GM23338 (cell line): ENCODE data around the gene SLA2. TPM values are rescaled to one million over a fixed set of nuclear protein-coding genes. Genes with fewer than 3 reads are reported as not detected.

Source experiments
- ATAC-seq: fragments of 200-7000 bp; cut with Tn5 transposase; 3 replicates; pipeline ENCODE4 v1.9.1; 2020
- DNase-seq: peaks from one replicate; pipeline ENCODE4 v3.0.0-alpha.2; 2015; ENCODE audit warnings: low spot score
- H2AFZ ChIP-seq: fragments of 200-600 bp; sonication (generic); 2 replicates; pipeline ENCODE4 v1.8.0; 2016; ENCODE audit warnings: antibody characterized with exemption, mild to moderate bottlenecking, moderate library complexity
- H3F3A ChIP-seq: fragments of 200-600 bp; sonication (generic); replicated peaks from 2 replicates; pipeline ENCODE4 v1.8.0; 2017; ENCODE audit warnings: antibody characterized with exemption, mixed run types, low read depth
- H3K27ac ChIP-seq: fragments of 200-600 bp; sonication (generic); 2 replicates; pipeline ENCODE4 v1.6.1; 2016; ENCODE audit warnings: low read depth
- H3K27me3 ChIP-seq: fragments of 200-600 bp; sonication (generic); 2 replicates; pipeline ENCODE4 v1.8.0; 2016; ENCODE audit warnings: mild to moderate bottlenecking, mixed run types, moderate library complexity; ENCODE audit not compliant: insufficient read depth
- H3K36me3 ChIP-seq: fragments of 200-600 bp; sonication (generic); 2 replicates; pipeline ENCODE4 v1.8.0; 2016; ENCODE audit warnings: mild to moderate bottlenecking; ENCODE audit not compliant: insufficient read depth
- H3K4me1 ChIP-seq: fragments of 200-600 bp; sonication (generic); 2 replicates; pipeline ENCODE4 v1.8.0; 2016; ENCODE audit warnings: mild to moderate bottlenecking, moderate library complexity; ENCODE audit not compliant: insufficient read depth
- H3K4me2 ChIP-seq: fragments of 200-600 bp; sonication (generic); 2 replicates; pipeline ENCODE4 v1.7.1; 2017; ENCODE audit warnings: mixed run types
- H3K4me3 ChIP-seq: fragments of 200-600 bp; sonication (generic); 2 replicates; pipeline ENCODE4 v1.6.1; 2016; ENCODE audit warnings: mixed run types
- H3K79me2 ChIP-seq: fragments of 200-600 bp; sonication (generic); replicated peaks from 2 replicates; pipeline ENCODE4 v1.8.0; 2017; ENCODE audit warnings: mild to moderate bottlenecking; ENCODE audit not compliant: insufficient read depth
- H3K9me2 ChIP-seq: fragments of 200-600 bp; sonication (generic); 2 replicates; pipeline ENCODE4 v1.8.0; 2017; ENCODE audit not compliant: insufficient read depth
- H4K20me1 ChIP-seq: fragments of 200-600 bp; sonication (generic); replicated peaks from 2 replicates; pipeline ENCODE4 v1.8.0; 2017; ENCODE audit warnings: mild to moderate bottlenecking; ENCODE audit not compliant: insufficient read depth
- H3K27ac Mint-ChIP-seq: 2 replicates; pipeline ENCODE4 v1.8.0; 2020; ENCODE audit warnings: inconsistent platforms, mild to moderate bottlenecking, moderate library complexity, mixed read lengths
- H3K27me3 Mint-ChIP-seq: 3 replicates; pipeline ENCODE4 v1.8.0; 2022; ENCODE audit warnings: low read depth, mild to moderate bottlenecking, moderate library complexity, mixed read lengths, inconsistent platforms; ENCODE audit not compliant: insufficient read depth, poor library complexity
- H3K36me3 Mint-ChIP-seq: 3 replicates; pipeline ENCODE4 v1.8.0; 2021; ENCODE audit warnings: low read depth, mild to moderate bottlenecking, inconsistent platforms, moderate library complexity, mixed read lengths
- H3K4me1 Mint-ChIP-seq: 3 replicates; pipeline ENCODE4 v1.8.0; 2020; ENCODE audit warnings: mild to moderate bottlenecking, inconsistent platforms, mixed read lengths
- H3K4me3 Mint-ChIP-seq: 3 replicates; pipeline ENCODE4 v1.8.0; 2021; ENCODE audit warnings: moderate library complexity, mild to moderate bottlenecking, inconsistent platforms, mixed read lengths
- H3K9me3 Mint-ChIP-seq: 3 replicates; pipeline ENCODE4 v1.8.0; 2020; ENCODE audit warnings: moderate library complexity, mild to moderate bottlenecking, inconsistent platforms, mixed read lengths
- CREB1 ChIP-seq: fragments of 250-450 bp; sonication (Bioruptor Pico); IDR thresholded peaks from 2 replicates; pipeline ENCODE4 v1.5.0; 2020; ENCODE audit warnings: low read depth, mild to moderate bottlenecking, moderate library complexity
- CTCF ChIP-seq, 2 experiments: fragments of 200-600 bp in 1 of 2; sonication (generic) in 1 of 2; conservative IDR thresholded peaks; 2 replicates each; pipeline versions ENCODE4 v1.5.1 to v1.6.1; 2016 to 2017; ENCODE audit warnings: antibody characterized with exemption in 2 of 2, low read depth in 2 of 2, mild to moderate bottlenecking in 2 of 2, moderate library complexity in 1 of 2
- ETS1 ChIP-seq: IDR thresholded peaks from 2 replicates; pipeline ENCODE4 v1.6.1; 2016; ENCODE audit warnings: antibody characterized with exemption
- EZH2 ChIP-seq: fragments of 200-600 bp; sonication (generic); IDR thresholded peaks from one replicate; pipeline ENCODE4 v1.8.0; 2017; ENCODE audit warnings: antibody characterized with exemption, mild to moderate bottlenecking, low read depth; ENCODE audit not compliant: unreplicated experiment
- EZH2phosphoT487 ChIP-seq: fragments of 200-600 bp; sonication (generic); IDR thresholded peaks from one replicate; pipeline ENCODE4 v1.8.1; 2018; ENCODE audit warnings: antibody characterized with exemption; ENCODE audit not compliant: unreplicated experiment
- JUNB ChIP-seq: IDR thresholded peaks from one replicate; pipeline ENCODE4 v1.6.1; 2016; ENCODE audit warnings: antibody characterized with exemption; ENCODE audit not compliant: unreplicated experiment
- NANOG ChIP-seq: IDR thresholded peaks from 2 replicates; pipeline ENCODE4 v1.6.1; 2016; ENCODE audit warnings: antibody characterized with exemption, borderline replicate concordance
- POLR2AphosphoS5 ChIP-seq: IDR thresholded peaks from 2 replicates; pipeline ENCODE4 v1.6.1; 2016; ENCODE audit warnings: antibody characterized with exemption, low read depth
- REST ChIP-seq: IDR thresholded peaks from one replicate; pipeline ENCODE4 v1.6.1; 2018; ENCODE audit warnings: antibody characterized with exemption; ENCODE audit not compliant: unreplicated experiment
- STAT1 ChIP-seq: IDR thresholded peaks from one replicate; pipeline ENCODE4 v1.6.1; 2016; ENCODE audit warnings: antibody characterized with exemption; ENCODE audit not compliant: unreplicated experiment
- ZNF114 ChIP-seq: fragments of 250-450 bp; sonication (Bioruptor Pico); IDR thresholded peaks from 2 replicates; pipeline ENCODE4 v1.5.0; 2020; ENCODE audit warnings: mild to moderate bottlenecking, moderate library complexity
- ZNF331 ChIP-seq: fragments of 250-450 bp; sonication (Bioruptor Pico); IDR thresholded peaks from 2 replicates; pipeline ENCODE4 v1.5.0; 2020; ENCODE audit warnings: low read depth, mild to moderate bottlenecking, moderate library complexity
- ZNF462 ChIP-seq: fragments of 250-450 bp; sonication (Bioruptor Pico); IDR thresholded peaks from 2 replicates; pipeline ENCODE4 v1.5.0; 2020; ENCODE audit warnings: mild to moderate bottlenecking, moderate library complexity
- polyA plus RNA-seq: library from polyadenylated mRNA; unstranded; fragments of >200 nt; fragmentation: Nextera tagmentation; extraction: Ambion mirVana; gene quantifications from 2 replicates; pipeline ENCODE4 v1.2.1, GENCODE V29; 2016
- total RNA-seq: library from RNA; depleted of rRNA; stranded (reverse); fragments of >200 nt; shearing (Covaris generic); gene quantifications from 2 replicates; pipeline ENCODE4 v1.2.3, GENCODE V29; 2014

Gene SLA2
- total and polyA plus RNA-seq, 2 experiments from 2014 or later: 0.18 TPM; not detected in 1

GRCh38 chr20:36611625-36612024 lies 34.4 kb downstream of the SLA2 start:
- Histone ChIP-seq H2AFZ (no peak overlapping the region), H3K27ac (no peak overlapping the region), H3K27me3 (no peaks in the 10 kb centered on the region), H4K20me1 (peaks cover 21% of the 10 kb centered on the region), H3K4me1 (0 out of 2 replicates have a peak, but pooled peaks cover 8% of the 10 kb centered on the region), H3K36me3 (peaks cover 43% of the 10 kb centered on the region), H3F3A (peaks cover 23% of the 10 kb centered on the region), H3K4me3 (no peak overlapping the region), H3K79me2 (peaks cover 27% of the 10 kb centered on the region), H3K4me2 (no peak overlapping the region), H3K9me2 (no peaks in the 10 kb centered on the region)
- TF ChIP-seq EZH2phosphoT487: no peak
- no peak for TF ChIP-seq CREB1 (CRISPR knock-in tag)
- TF ChIP-seq STAT1: no peak
- TF ChIP-seq REST: no peak
- TF ChIP-seq POLR2AphosphoS5: no peak
- TF ChIP-seq ETS1: no peak
- TF ChIP-seq ZNF331: no peak
- TF ChIP-seq ZNF462 (CRISPR knock-in tag): no peak
- TF ChIP-seq NANOG: no peak
- no peak for TF ChIP-seq ZNF114
- TF ChIP-seq JUNB: no peak
- TF ChIP-seq EZH2: no peak
- no peak for TF ChIP-seq CTCF (conservative IDR thresholded peaks at IDR 0.05; ENCODE audit: low read depth in 2 of 2)
- Mint-ChIP-seq H3K4me3 (no peak overlapping the region), H3K36me3 (peaks cover 84% of the 10 kb centered on the region), H3K27ac (no peak overlapping the region), H3K9me3 (no peaks in the 10 kb centered on the region; the same call in 2 of the 3 replicates), H3K27me3 (peaks cover 5% of the 10 kb centered on the region), H3K4me1 (peaks cover 8% of the 10 kb centered on the region)
- ATAC-seq (no peak), DNase-seq (no peak)
